Activated CD4-positive, CD25-positive, alpha-beta regulatory T cell treated with anti-CD3 and anti-CD28 coated beads, Interleukin-2, amount 50 U/mL, for 16 hours (primary cell): ENCODE results near the gene TRPM3.
"Not testable (repeated sequence)": the region's sequence is repeated elsewhere in the genome, so short reads cannot be mapped to it uniquely, and the experiment has no call there.

Experiments used
- DNase-seq: peaks from one replicate; pipeline ENCODE4 v3.0.0-alpha.2; 2020; ENCODE audit warnings: low read depth, low spot score

Gene TRPM3

DNA sequence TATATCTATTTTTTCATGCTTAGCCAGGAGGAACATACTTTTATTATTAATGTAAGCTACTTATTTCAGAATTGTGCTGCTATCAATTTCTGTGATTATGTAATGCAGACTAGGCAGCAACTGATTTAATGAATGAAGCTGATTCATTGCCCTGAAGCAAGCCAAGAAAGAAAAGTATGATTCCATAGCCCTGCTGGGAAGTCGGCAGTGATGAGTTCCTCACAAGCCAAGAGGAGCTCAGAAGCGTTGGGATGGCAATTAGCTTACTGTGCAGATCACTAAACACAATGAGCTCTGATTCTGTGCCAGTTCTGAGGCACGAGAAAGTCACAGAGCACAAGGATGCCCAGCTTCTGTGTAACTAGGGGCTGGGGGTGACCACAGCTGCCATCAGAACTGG lies 452.7 kb downstream of the TRPM3 start:
- no peak for DNase-seq

DNA sequence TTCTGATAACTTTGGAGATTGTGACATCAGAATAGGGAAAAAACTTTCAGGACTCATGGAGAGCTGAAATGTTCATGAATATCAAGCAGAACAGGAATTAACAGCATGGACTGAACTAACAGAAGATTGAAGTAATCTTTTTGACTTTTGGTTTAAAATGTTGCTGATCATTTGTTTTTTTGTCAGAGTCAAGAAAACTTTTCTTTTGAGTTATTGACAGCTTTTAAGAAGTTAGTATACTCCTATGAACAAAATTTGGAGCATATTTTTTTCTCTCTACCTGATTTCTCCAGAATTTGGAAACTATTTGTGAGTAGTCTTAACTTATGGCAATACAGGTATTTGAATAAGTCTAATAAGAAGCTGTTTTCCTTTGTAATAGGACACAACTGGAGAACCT lies 462.7 kb downstream of the TRPM3 start:
- DNase-seq = no peak

DNA sequence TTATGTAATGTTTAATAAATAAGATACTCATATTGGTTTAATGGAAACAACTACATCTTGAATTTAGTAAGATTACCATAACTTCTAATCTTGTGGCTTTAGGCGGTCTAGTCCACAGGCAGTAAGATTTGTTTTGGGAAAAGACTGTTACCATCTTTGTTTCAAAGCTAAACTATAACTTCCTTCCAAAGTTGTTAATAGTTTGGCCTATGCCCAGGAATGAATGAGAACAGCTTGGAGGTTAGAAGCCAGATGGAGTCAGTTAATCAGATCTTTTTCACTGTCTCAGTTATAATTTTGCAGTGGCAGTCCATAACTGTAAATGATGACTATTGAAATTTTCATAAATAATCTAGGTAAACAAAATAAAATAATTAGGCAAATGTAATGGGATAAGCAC lies 465.1 kb downstream of the TRPM3 start:
- DNase-seq = no peak

DNA sequence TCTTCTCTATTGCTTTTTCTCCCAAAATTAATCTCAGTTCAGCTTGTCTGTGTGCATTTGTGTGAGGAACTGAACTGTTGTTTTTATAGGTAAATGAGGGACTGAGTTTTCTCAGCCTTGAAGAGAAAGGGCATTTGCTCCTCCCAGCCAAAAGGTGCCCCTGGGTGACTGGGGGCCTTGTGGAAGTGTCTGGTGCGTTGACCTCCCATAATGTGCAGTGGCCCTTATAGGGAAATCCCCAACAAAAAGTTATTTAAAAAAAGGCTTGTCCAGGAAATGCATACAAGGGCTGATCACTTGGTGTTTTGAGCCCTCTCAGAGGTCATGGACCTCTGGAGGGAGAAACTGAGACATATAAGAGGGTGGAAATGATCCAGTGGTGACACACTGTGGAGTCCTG lies 467.3 kb downstream of the TRPM3 start:
- DNase-seq = no peak

DNA sequence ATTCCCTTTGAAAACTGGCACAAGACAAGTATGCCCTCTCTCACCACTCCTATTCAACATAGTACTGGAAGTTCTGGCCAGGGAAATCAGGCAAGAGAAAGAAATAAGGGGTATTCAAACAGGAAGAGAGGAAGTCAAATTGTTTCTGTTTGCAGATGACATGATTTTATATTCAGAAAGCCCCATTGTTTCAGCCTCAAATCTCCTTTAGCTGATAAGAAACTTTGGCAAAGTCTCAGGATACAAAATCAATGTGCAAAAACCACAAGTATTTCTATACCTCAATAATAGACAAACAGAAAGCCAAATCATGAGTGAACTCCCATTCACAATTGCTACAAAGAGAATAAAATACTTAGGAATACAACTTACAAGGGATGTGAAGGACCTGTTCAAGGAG lies 476.8 kb downstream of the TRPM3 start:
- not testable (repeated sequence) for DNase-seq

GRCh38 chr9:70642341-70642740 lies 479.1 kb downstream of the TRPM3 start:
- DNase-seq = no peak

DNA sequence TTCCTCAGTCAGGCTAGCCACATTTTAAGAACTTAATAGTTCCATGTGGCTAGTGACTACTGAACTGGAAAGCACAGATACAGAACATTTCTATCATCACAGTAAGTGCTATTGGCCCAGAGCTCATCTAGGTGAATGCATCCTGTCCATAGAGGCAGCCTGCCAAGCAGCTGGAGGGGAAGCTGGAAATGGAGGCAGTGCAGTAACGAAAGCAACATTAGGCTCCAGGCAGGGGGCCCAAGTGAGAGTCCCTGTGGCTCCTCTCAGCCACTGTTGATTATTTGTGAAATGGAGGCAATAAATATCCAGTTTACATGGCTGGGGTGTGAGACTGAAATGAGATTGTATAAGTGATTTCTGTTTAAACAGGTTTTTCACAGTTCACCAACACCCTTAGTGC lies 479.8 kb downstream of the TRPM3 start:
- DNase-seq = no peak

- no peak for DNase-seq
These were observed 480.4 kb downstream of the TRPM3 start for GRCh38 chr9:70641031-70641430.

DNA sequence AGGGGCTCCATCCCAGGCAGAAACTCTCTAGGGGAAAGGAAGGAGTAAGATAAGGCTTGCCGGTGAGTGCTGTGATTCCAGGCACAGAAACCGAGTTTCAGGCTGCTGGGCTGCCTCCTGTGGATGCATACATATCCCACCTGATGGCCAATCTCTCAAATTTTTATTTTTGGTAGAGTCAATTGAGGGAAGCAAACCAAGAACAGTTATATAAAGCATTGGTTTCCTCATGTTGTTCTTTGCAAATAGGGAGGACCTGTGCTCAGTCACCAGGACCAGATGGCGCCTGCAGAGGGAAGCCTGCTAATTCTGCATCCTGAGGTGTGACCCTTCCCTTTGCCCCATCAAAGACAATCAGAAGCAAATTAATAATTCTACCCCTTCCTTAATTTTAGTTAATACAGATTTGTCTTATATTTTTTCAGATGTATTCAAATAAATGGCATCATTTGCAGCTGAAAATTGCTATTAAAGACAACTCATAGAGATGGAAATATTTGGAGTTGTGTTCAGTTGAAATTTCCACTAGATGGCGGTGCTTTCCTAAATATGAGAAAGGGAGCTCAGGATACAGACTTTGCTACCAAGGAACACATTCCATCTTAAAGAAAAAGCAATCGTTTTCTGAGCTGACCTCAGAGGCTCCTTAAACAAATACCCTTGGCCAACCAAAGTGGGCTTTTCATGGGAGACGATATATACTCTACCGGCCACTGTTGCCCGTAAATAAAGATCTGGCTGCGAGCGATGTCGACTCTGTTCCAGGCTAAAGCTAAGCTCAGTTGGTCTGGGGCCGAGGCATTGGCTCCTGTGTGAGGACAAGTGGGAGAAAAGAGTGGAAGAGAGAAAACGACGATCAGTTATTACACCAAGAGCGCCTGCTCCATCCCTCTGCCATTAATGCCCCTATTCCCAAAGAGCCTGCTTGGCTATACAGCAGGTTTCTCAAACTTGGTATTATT lies 481.3 kb downstream of the TRPM3 start:
- no peak for DNase-seq

- DNase-seq = no peak
These were observed 485.6 kb downstream of the TRPM3 start for GRCh38 chr9:70635790-70636189.

DNA sequence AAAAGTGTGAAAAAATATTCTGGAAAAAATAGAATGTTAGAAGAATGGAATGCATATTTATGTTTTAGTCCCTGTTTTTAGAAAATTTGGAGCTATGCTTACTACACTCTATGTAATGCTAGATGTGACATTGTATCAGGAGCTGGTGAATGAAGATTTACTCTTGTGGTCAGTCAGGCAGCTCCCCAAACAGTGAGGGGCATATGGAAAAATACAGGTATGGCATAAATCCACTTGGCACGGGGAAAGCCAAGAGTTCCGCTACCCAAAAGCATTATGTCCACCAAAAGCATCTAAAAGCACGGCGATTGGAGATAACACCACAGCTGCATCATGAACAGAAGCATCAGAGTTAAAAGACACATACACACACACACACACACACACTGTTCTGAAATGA lies 486.7 kb downstream of the TRPM3 start:
- no peak for DNase-seq

DNA sequence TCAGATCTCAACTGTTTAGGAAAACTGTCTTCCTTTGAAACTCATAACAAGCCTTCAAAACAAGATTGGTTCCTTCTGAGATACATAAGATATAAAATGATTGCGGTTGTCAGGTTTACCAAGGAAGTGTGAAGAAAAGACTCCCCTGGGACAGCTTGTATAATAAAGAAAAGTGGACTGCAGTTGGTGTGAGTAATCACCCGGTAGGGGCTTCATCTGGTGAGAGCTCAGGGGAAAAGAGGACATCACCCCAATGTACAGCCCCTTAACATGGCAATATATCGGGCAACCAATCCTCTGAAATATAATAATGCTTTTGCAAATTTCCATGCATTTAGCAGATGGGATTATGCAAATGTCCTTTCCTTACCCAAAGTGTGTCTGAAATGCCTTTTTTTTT lies 490.4 kb downstream of the TRPM3 start:
- DNase-seq = no peak

DNA sequence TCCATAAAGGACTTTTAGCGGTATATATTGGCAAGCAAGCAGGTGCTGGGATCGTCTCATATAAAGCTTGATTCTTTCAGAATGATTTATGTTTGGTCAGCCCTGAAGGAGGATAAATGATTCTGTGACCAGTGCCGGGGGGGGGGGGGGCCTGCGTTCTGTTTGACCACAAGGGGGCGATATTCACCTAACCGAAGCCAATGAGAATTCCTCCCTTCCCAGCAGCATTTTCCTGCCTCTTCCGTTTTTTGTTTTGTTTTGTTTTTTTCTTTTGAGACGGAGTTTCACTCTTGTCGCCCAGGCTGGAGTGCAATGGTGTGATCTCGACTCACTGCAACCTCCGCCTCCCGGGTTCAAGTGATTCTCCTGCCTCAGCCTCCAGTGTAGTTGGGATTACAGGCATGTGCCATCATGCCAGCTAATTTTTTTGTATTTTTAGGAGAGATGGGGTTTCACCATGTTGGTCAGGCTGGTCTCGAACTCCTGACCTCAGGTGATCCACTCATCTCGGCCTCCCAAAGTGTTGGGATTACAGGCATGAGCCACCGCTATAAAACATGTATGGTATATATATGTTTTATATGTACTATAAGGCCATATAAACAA lies 492.2 kb downstream of the TRPM3 start:
- DNase-seq = not testable (repeated sequence)

- no peak for DNase-seq
These were observed 496.3 kb downstream of the TRPM3 start for GRCh38 chr9:70625078-70625477.

- DNase-seq = no peak
These were observed 502.6 kb downstream of the TRPM3 start for GRCh38 chr9:70618784-70619183.

- DNase-seq = no peak
These were observed 504.2 kb downstream of the TRPM3 start for GRCh38 chr9:70617033-70617828.

- no peak for DNase-seq
These were observed 505.0 kb downstream of the TRPM3 start for GRCh38 chr9:70616228-70616990.

GRCh38 chr9:70615464-70616138 lies 505.8 kb downstream of the TRPM3 start:
- no peak for DNase-seq

GRCh38 chr9:70614786-70615463 lies 506.5 kb downstream of the TRPM3 start:
- no peak for DNase-seq

DNA sequence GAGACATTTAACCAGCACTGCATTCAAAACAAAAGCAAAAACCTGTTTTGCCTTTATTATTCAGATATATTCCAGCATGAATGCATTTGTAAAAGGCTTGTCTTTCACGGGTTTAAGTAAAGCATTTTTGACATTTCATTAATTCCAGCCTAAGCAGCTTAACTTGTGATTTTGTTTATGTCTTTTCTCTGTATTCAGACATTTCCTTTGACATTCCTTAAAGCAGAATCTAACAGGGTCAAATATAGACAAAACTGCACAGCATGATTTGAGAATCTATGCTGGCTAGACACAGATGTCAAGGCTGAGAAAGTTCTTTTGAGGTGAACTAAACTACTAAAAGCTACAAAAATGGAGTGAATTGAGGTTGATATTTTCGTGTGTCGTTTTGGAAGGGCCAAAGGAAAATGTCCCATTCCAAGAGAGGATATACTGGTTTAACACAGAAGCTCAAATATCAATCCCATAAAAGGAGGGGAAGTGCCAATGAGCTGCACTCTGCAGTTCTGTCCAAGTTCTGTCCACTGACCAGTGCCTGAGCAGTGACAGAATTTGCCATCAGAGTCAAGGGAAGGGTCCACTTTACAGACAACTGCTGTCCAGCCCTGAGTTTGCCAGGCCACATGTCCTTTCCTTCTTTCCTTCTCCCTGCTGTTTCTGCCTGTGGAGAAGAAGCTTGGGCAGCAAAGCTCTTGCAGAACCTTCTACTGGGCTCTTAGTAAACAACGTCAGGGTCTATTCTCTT lies 508.2 kb downstream of the TRPM3 start:
- no peak for DNase-seq
